ENCODE measurements around the gene ELL2. TPM values are rescaled to one million over a fixed set of nuclear protein-coding genes. Genes with fewer than 3 reads are reported as not detected.

ELL2 gene
- total RNA-seq, 1 experiment from 2014 or later = 0.48 TPM

- no peaks in the 10 kb centered on the region for H3K79me2 ChIP-seq (ENCODE audit: low read length)
- no peak overlapping the region for H3K4me3 ChIP-seq (ENCODE audit: low read length)
- H4K20me1 ChIP-seq (ENCODE audit: insufficient read depth, low read depth, low read length) = no peaks in the 10 kb centered on the region
- no peaks in the 10 kb centered on the region for H3K4me1 ChIP-seq (ENCODE audit: low read length)
- H3K9ac ChIP-seq (ENCODE audit: low read length) = no peak overlapping the region
- no peak overlapping the region for H3K4me2 ChIP-seq (ENCODE audit: low read depth, low read length, poor library complexity, severe bottlenecking)
- no peak for DNase-seq
- H3K36me3 ChIP-seq (ENCODE audit: insufficient read depth, low read length) = no peaks in the 10 kb centered on the region
- no peaks in the 10 kb centered on the region for H3K9me2 ChIP-seq (replicated peaks; ENCODE audit: insufficient read depth, low read length)
- no peak overlapping the region for H3K27ac ChIP-seq (ENCODE audit: low read length)
- H3K9me3 ChIP-seq (ENCODE audit: low read length) = no peaks in the 10 kb centered on the region
- H3K27me3 ChIP-seq (ENCODE audit: low read length) = no peaks in the 10 kb centered on the region
- H2AFZ ChIP-seq (ENCODE audit: low read length) = no peak overlapping the region
Observed at GRCh38 chr5:95936812-95937397, 24.7 kb downstream of the ELL2 start.

- no peak overlapping the region for H3K27ac ChIP-seq (ENCODE audit: low read length)
- H3K9ac ChIP-seq (ENCODE audit: low read length) = no peak overlapping the region
- no peaks in the 10 kb centered on the region for H4K20me1 ChIP-seq (ENCODE audit: insufficient read depth, low read depth, low read length)
- no peaks in the 10 kb centered on the region for H3K4me1 ChIP-seq (ENCODE audit: low read length)
- no peaks in the 10 kb centered on the region for H3K36me3 ChIP-seq (ENCODE audit: insufficient read depth, low read length)
- H3K79me2 ChIP-seq (ENCODE audit: low read length) = no peaks in the 10 kb centered on the region
- no peaks in the 10 kb centered on the region for H3K9me2 ChIP-seq (replicated peaks; ENCODE audit: insufficient read depth, low read length)
- no peak overlapping the region for H3K4me3 ChIP-seq (ENCODE audit: low read length)
- H3K4me2 ChIP-seq (ENCODE audit: low read depth, low read length, poor library complexity, severe bottlenecking) = no peak overlapping the region
- DNase-seq = no peak
- H3K27me3 ChIP-seq (ENCODE audit: low read length) = no peaks in the 10 kb centered on the region
- H2AFZ ChIP-seq (ENCODE audit: low read length) = no peak overlapping the region
- H3K9me3 ChIP-seq (ENCODE audit: low read length) = no peaks in the 10 kb centered on the region
Observed at GRCh38 chr5:95935553-95936100, 26.0 kb downstream of the ELL2 start.

- Histone ChIP-seq H3K4me2 (ENCODE audit: low read depth, low read length, poor library complexity, severe bottlenecking) (no peak overlapping the region), H3K79me2 (ENCODE audit: low read length) (no peaks in the 10 kb centered on the region), H3K9me2 (replicated peaks; ENCODE audit: insufficient read depth, low read length) (no peaks in the 10 kb centered on the region), H3K27ac (ENCODE audit: low read length) (no peak overlapping the region), H3K4me1 (ENCODE audit: low read length) (no peaks in the 10 kb centered on the region), H3K36me3 (ENCODE audit: insufficient read depth, low read length) (no peaks in the 10 kb centered on the region), H3K9ac (ENCODE audit: low read length) (no peak overlapping the region), H3K9me3 (ENCODE audit: low read length) (no peaks in the 10 kb centered on the region), H3K27me3 (ENCODE audit: low read length) (no peaks in the 10 kb centered on the region), H4K20me1 (ENCODE audit: insufficient read depth, low read depth, low read length) (no peaks in the 10 kb centered on the region), H3K4me3 (ENCODE audit: low read length) (no peak overlapping the region), H2AFZ (ENCODE audit: low read length) (no peak overlapping the region)
- DNase-seq = no peak
Observed at GRCh38 chr5:95934207-95934804, 27.3 kb downstream of the ELL2 start.

GRCh38 chr5:95932941-95933340 lies 28.7 kb downstream of the ELL2 start:
- no peaks in the 10 kb centered on the region for H3K27me3 ChIP-seq (ENCODE audit: low read length)
- no peaks in the 10 kb centered on the region for H3K79me2 ChIP-seq (ENCODE audit: low read length)
- H3K36me3 ChIP-seq (ENCODE audit: insufficient read depth, low read length) = no peaks in the 10 kb centered on the region
- H3K4me1 ChIP-seq (ENCODE audit: low read length) = no peaks in the 10 kb centered on the region
- no peak overlapping the region for H3K4me2 ChIP-seq (ENCODE audit: low read depth, low read length, poor library complexity, severe bottlenecking)
- H3K9me3 ChIP-seq (ENCODE audit: low read length) = no peaks in the 10 kb centered on the region
- H3K9me2 ChIP-seq (replicated peaks; ENCODE audit: insufficient read depth, low read length) = no peaks in the 10 kb centered on the region
- no peaks in the 10 kb centered on the region for H4K20me1 ChIP-seq (ENCODE audit: insufficient read depth, low read depth, low read length)
- no peak overlapping the region for H3K27ac ChIP-seq (ENCODE audit: low read length)
- H3K4me3 ChIP-seq (ENCODE audit: low read length) = no peak overlapping the region
- no peak overlapping the region for H3K9ac ChIP-seq (ENCODE audit: low read length)
- no peak overlapping the region for H2AFZ ChIP-seq (ENCODE audit: low read length)
- DNase-seq = no peak

GRCh38 chr5:95931079-95931833 lies 30.4 kb downstream of the ELL2 start:
- H3K9ac ChIP-seq (ENCODE audit: low read length) = no peak overlapping the region
- no peaks in the 10 kb centered on the region for H4K20me1 ChIP-seq (ENCODE audit: insufficient read depth, low read depth, low read length)
- H2AFZ ChIP-seq (ENCODE audit: low read length) = no peak overlapping the region
- H3K4me3 ChIP-seq (ENCODE audit: low read length) = no peak overlapping the region
- DNase-seq = no peak
- H3K27ac ChIP-seq (ENCODE audit: low read length) = no peak overlapping the region
- no peak overlapping the region for H3K4me2 ChIP-seq (ENCODE audit: low read depth, low read length, poor library complexity, severe bottlenecking)
- no peaks in the 10 kb centered on the region for H3K9me2 ChIP-seq (replicated peaks; ENCODE audit: insufficient read depth, low read length)
- no peaks in the 10 kb centered on the region for H3K4me1 ChIP-seq (ENCODE audit: low read length)
- no peaks in the 10 kb centered on the region for H3K79me2 ChIP-seq (ENCODE audit: low read length)
- no peaks in the 10 kb centered on the region for H3K9me3 ChIP-seq (ENCODE audit: low read length)
- H3K27me3 ChIP-seq (ENCODE audit: low read length) = no peaks in the 10 kb centered on the region
- H3K36me3 ChIP-seq (ENCODE audit: insufficient read depth, low read length) = no peaks in the 10 kb centered on the region

GRCh38 chr5:95930141-95930930 lies 31.3 kb downstream of the ELL2 start:
- no peak overlapping the region for H3K27ac ChIP-seq (ENCODE audit: low read length)
- H3K9me2 ChIP-seq (replicated peaks; ENCODE audit: insufficient read depth, low read length) = no peaks in the 10 kb centered on the region
- no peaks in the 10 kb centered on the region for H3K27me3 ChIP-seq (ENCODE audit: low read length)
- no peaks in the 10 kb centered on the region for H3K36me3 ChIP-seq (ENCODE audit: insufficient read depth, low read length)
- H4K20me1 ChIP-seq (ENCODE audit: insufficient read depth, low read depth, low read length) = no peaks in the 10 kb centered on the region
- no peaks in the 10 kb centered on the region for H3K4me1 ChIP-seq (ENCODE audit: low read length)
- DNase-seq = no peak
- H3K4me2 ChIP-seq (ENCODE audit: low read depth, low read length, poor library complexity, severe bottlenecking) = no peak overlapping the region
- no peaks in the 10 kb centered on the region for H3K79me2 ChIP-seq (ENCODE audit: low read length)
- H2AFZ ChIP-seq (ENCODE audit: low read length) = no peak overlapping the region
- no peak overlapping the region for H3K4me3 ChIP-seq (ENCODE audit: low read length)
- no peaks in the 10 kb centered on the region for H3K9me3 ChIP-seq (ENCODE audit: low read length)
- no peak overlapping the region for H3K9ac ChIP-seq (ENCODE audit: low read length)

GRCh38 chr5:95928724-95929253 lies 32.9 kb downstream of the ELL2 start:
- Histone ChIP-seq H3K27me3 (ENCODE audit: low read length) (no peaks in the 10 kb centered on the region), H3K4me3 (ENCODE audit: low read length) (no peak overlapping the region), H3K27ac (ENCODE audit: low read length) (no peak overlapping the region), H3K79me2 (ENCODE audit: low read length) (no peaks in the 10 kb centered on the region), H4K20me1 (ENCODE audit: insufficient read depth, low read depth, low read length) (no peaks in the 10 kb centered on the region), H2AFZ (ENCODE audit: low read length) (no peak overlapping the region), H3K4me2 (ENCODE audit: low read depth, low read length, poor library complexity, severe bottlenecking) (no peak overlapping the region), H3K36me3 (ENCODE audit: insufficient read depth, low read length) (no peaks in the 10 kb centered on the region), H3K9me3 (ENCODE audit: low read length) (no peaks in the 10 kb centered on the region), H3K9ac (ENCODE audit: low read length) (no peak overlapping the region), H3K9me2 (replicated peaks; ENCODE audit: insufficient read depth, low read length) (no peaks in the 10 kb centered on the region), H3K4me1 (ENCODE audit: low read length) (no peaks in the 10 kb centered on the region)
- DNase-seq = no peak
